ENCODE measurements around the gene MAP1B. TPM values are rescaled to one million over a fixed set of nuclear protein-coding genes. Genes with fewer than 3 reads are reported as not detected.
A peak's percentile ranks its signal among the peaks of the same experiment; 100 is the strongest.

Gene MAP1B
- total and polyA plus RNA-seq, 9 of the 15 experiments (the other 6 are each of a cell fraction or from before 2014, with no cell fraction given): 5.2 to 66.1 (median 17.3) TPM

DNA sequence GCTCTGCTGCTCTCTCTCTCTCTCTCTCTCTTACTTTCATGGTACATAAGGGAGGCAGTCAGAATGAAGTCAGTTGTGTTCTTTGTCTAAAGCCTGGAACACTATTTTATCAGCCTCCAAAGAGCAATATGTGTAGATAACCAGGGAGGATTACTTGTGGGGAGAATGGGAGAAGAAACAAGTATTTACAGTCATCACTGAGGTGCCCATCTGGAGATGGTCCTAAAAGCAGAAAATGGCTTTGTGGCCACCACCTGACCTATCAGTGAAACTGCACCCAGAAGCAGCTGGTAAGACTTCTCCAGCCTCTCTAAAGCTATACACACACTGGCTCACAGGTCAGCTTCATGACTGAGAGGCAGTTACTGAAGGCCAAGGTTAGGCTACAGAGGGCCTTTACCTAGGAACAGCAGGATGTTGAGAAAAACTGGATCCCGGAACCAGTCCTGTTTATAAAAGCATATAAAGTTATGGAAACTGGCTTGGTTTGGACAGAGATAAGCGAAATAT, 137.6 kb downstream of the MAP1B start (continued):
- TF ChIP-seq, protein P1, sequence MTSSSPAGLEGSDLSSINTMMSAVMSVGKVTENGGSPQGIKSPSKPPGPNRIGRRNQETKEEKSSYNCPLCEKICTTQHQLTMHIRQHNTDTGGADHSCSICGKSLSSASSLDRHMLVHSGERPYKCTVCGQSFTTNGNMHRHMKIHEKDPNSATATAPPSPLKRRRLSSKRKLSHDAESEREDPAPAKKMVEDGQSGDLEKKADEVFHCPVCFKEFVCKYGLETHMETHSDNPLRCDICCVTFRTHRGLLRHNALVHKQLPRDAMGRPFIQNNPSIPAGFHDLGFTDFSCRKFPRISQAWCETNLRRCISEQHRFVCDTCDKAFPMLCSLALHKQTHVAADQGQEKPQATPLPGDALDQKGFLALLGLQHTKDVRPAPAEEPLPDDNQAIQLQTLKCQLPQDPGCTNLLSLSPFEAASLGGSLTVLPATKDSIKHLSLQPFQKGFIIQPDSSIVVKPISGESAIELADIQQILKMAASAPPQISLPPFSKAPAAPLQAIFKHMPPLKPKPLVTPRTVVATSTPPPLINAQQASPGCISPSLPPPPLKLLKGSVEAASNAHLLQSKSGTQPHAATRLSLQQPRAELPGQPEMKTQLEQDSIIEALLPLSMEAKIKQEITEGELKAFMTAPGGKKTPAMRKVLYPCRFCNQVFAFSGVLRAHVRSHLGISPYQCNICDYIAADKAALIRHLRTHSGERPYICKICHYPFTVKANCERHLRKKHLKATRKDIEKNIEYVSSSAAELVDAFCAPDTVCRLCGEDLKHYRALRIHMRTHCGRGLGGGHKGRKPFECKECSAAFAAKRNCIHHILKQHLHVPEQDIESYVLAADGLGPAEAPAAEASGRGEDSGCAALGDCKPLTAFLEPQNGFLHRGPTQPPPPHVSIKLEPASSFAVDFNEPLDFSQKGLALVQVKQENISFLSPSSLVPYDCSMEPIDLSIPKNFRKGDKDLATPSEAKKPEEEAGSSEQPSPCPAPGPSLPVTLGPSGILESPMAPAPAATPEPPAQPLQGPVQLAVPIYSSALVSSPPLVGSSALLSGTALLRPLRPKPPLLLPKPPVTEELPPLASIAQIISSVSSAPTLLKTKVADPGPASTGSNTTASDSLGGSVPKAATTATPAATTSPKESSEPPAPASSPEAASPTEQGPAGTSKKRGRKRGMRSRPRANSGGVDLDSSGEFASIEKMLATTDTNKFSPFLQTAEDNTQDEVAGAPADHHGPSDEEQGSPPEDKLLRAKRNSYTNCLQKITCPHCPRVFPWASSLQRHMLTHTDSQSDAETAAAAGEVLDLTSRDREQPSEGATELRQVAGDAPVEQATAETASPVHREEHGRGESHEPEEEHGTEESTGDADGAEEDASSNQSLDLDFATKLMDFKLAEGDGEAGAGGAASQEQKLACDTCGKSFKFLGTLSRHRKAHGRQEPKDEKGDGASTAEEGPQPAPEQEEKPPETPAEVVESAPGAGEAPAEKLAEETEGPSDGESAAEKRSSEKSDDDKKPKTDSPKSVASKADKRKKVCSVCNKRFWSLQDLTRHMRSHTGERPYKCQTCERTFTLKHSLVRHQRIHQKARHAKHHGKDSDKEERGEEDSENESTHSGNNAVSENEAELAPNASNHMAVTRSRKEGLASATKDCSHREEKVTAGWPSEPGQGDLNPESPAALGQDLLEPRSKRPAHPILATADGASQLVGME (CRISPR knock-in tag; IDR thresholded peaks at IDR 0.05): 0 out of 2 replicates have a peak, but pooled peaks have one; percentile 61
- TF ChIP-seq, protein P2, sequence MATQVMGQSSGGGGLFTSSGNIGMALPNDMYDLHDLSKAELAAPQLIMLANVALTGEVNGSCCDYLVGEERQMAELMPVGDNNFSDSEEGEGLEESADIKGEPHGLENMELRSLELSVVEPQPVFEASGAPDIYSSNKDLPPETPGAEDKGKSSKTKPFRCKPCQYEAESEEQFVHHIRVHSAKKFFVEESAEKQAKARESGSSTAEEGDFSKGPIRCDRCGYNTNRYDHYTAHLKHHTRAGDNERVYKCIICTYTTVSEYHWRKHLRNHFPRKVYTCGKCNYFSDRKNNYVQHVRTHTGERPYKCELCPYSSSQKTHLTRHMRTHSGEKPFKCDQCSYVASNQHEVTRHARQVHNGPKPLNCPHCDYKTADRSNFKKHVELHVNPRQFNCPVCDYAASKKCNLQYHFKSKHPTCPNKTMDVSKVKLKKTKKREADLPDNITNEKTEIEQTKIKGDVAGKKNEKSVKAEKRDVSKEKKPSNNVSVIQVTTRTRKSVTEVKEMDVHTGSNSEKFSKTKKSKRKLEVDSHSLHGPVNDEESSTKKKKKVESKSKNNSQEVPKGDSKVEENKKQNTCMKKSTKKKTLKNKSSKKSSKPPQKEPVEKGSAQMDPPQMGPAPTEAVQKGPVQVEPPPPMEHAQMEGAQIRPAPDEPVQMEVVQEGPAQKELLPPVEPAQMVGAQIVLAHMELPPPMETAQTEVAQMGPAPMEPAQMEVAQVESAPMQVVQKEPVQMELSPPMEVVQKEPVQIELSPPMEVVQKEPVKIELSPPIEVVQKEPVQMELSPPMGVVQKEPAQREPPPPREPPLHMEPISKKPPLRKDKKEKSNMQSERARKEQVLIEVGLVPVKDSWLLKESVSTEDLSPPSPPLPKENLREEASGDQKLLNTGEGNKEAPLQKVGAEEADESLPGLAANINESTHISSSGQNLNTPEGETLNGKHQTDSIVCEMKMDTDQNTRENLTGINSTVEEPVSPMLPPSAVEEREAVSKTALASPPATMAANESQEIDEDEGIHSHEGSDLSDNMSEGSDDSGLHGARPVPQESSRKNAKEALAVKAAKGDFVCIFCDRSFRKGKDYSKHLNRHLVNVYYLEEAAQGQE (IDR thresholded peaks at IDR 0.05; ENCODE audit: borderline replicate concordance): peak; percentile 56; the same call in 1 of the 2 replicates
- TF ChIP-seq, protein P2 (CRISPR knock-in tag; IDR thresholded peaks at IDR 0.05; ENCODE audit: low read depth): no peak
- TF ChIP-seq, protein P3, sequence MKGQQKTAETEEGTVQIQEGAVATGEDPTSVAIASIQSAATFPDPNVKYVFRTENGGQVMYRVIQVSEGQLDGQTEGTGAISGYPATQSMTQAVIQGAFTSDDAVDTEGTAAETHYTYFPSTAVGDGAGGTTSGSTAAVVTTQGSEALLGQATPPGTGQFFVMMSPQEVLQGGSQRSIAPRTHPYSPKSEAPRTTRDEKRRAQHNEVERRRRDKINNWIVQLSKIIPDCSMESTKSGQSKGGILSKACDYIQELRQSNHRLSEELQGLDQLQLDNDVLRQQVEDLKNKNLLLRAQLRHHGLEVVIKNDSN (CRISPR knock-in tag; IDR thresholded peaks at IDR 0.05): peak; percentile 27; the same call in 1 of the 2 replicates
- TF ChIP-seq ZNF764 (CRISPR knock-in tag; IDR thresholded peaks at IDR 0.05; ENCODE audit: low read depth) (no peak), CXXC5 (CRISPR knock-in tag; IDR thresholded peaks at IDR 0.05) (peak; percentile 19; the same call in 1 of the 2 replicates)
- TF ChIP-seq, protein P4, sequence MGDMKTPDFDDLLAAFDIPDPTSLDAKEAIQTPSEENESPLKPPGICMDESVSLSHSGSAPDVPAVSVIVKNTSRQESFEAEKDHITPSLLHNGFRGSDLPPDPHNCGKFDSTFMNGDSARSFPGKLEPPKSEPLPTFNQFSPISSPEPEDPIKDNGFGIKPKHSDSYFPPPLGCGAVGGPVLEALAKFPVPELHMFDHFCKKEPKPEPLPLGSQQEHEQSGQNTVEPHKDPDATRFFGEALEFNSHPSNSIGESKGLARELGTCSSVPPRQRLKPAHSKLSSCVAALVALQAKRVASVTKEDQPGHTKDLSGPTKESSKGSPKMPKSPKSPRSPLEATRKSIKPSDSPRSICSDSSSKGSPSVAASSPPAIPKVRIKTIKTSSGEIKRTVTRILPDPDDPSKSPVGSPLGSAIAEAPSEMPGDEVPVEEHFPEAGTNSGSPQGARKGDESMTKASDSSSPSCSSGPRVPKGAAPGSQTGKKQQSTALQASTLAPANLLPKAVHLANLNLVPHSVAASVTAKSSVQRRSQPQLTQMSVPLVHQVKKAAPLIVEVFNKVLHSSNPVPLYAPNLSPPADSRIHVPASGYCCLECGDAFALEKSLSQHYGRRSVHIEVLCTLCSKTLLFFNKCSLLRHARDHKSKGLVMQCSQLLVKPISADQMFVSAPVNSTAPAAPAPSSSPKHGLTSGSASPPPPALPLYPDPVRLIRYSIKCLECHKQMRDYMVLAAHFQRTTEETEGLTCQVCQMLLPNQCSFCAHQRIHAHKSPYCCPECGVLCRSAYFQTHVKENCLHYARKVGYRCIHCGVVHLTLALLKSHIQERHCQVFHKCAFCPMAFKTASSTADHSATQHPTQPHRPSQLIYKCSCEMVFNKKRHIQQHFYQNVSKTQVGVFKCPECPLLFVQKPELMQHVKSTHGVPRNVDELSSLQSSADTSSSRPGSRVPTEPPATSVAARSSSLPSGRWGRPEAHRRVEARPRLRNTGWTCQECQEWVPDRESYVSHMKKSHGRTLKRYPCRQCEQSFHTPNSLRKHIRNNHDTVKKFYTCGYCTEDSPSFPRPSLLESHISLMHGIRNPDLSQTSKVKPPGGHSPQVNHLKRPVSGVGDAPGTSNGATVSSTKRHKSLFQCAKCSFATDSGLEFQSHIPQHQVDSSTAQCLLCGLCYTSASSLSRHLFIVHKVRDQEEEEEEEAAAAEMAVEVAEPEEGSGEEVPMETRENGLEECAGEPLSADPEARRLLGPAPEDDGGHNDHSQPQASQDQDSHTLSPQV (IDR thresholded peaks at IDR 0.05): peak; percentile 66; the same call in 1 of the 2 replicates

Measured in K562 (cell line).